OCI-LY7 (cell line): ENCODE data around the gene ATP8B3. TPM values are rescaled to one million over a fixed set of nuclear protein-coding genes. Genes with fewer than 3 reads are reported as not detected.
A peak's percentile ranks its signal among the peaks of the same experiment; 100 is the strongest.

Experiments
- BruUV-seq: library from RNA; stranded (reverse); fragments of 400-500 nt; replicated peaks from 2 replicates; lab custom pipeline; 2021; lab: Mats Ljungman, UMichigan
- CTCF ChIA-PET: fragments of 300-600 bp; sonication (Branson Sonifier 250); formaldehyde crosslinking; loops from one replicate; lab custom pipeline; 2022; ENCODE audit warnings: antibody characterized with exemption; ENCODE audit not compliant: unreplicated experiment; lab: Charles Lee
- POLR2A ChIA-PET: fragments of 300-600 bp; sonication (Branson Sonifier 250); formaldehyde crosslinking; loops from one replicate; lab custom pipeline; 2022; ENCODE audit warnings: antibody characterized with exemption; lab: Charles Lee
- DNase-seq: peaks from one replicate; pipeline ENCODE4 v3.0.0-alpha.2; 2015; ENCODE audit warnings: low spot score
- H2AFZ ChIP-seq: fragments of 200-600 bp; sonication (generic), shearing (Covaris generic); 2 replicates; pipeline ENCODE4 v1.6.1; 2014; ENCODE audit warnings: mild to moderate bottlenecking, antibody characterized with exemption, low read length, moderate library complexity
- H3K27ac ChIP-seq: fragments of 200-600 bp; sonication (generic); 2 replicates; pipeline ENCODE4 v1.5.1; 2014; ENCODE audit warnings: mixed run types, low read depth, mild to moderate bottlenecking, moderate library complexity, low read length, inconsistent platforms; ENCODE audit not compliant: poor library complexity, severe bottlenecking
- H3K36me3 ChIP-seq: fragments of 200-600 bp; sonication (generic); 2 replicates; pipeline ENCODE4 v1.6.1; 2014; ENCODE audit warnings: mild to moderate bottlenecking, antibody characterized with exemption, low read length, moderate library complexity, mixed read lengths; ENCODE audit not compliant: insufficient read depth
- H3K4me1 ChIP-seq: fragments of 200-600 bp; sonication (generic); 2 replicates; pipeline ENCODE4 v1.5.1; 2014; ENCODE audit warnings: mild to moderate bottlenecking, low read length; ENCODE audit not compliant: insufficient read depth, poor library complexity, severe bottlenecking
- H3K4me2 ChIP-seq: fragments of 200-600 bp; sonication (generic); 2 replicates; pipeline ENCODE4 v1.6.1; 2014; ENCODE audit warnings: mild to moderate bottlenecking, low read length
- H3K4me3 ChIP-seq: fragments of 200-600 bp; sonication (generic); 2 replicates; pipeline ENCODE4 v1.5.1; 2014; ENCODE audit warnings: mild to moderate bottlenecking, low read depth, low read length; ENCODE audit not compliant: poor library complexity, severe bottlenecking
- H3K79me2 ChIP-seq: fragments of 200-600 bp; sonication (generic); 2 replicates; pipeline ENCODE4 v1.6.1; 2016; ENCODE audit warnings: low read depth, mild to moderate bottlenecking, low read length, moderate library complexity, mixed read lengths; ENCODE audit not compliant: insufficient read depth
- H3K9me2 ChIP-seq: fragments of 200-600 bp; sonication (generic); 2 replicates; pipeline ENCODE4 v1.6.1; 2016; ENCODE audit warnings: mild to moderate bottlenecking, low read length, mixed read lengths; ENCODE audit not compliant: insufficient read depth
- H3K9me3 ChIP-seq: fragments of 200-600 bp; sonication (generic); 2 replicates; pipeline ENCODE4 v1.6.1; 2014; ENCODE audit warnings: mild to moderate bottlenecking, mixed run types, low read length, mixed read lengths
- H4K20me1 ChIP-seq: fragments of 200-600 bp; sonication (generic); 2 replicates; pipeline ENCODE4 v1.6.1; 2014; ENCODE audit warnings: mild to moderate bottlenecking, antibody characterized with exemption, low read length, moderate library complexity, mixed read lengths; ENCODE audit not compliant: insufficient read depth
- EZH2phosphoT487 ChIP-seq: fragments of 200-600 bp; sonication (generic); IDR thresholded peaks from 2 replicates; pipeline ENCODE4 v1.6.1; 2018; ENCODE audit warnings: low read depth, borderline replicate concordance, mild to moderate bottlenecking, mixed run types, antibody characterized with exemption, low read length, moderate library complexity, mixed read lengths
- intact Hi-C: fragments of 100-400 bp; cut with micrococcal nuclease; formaldehyde crosslinking; loops from one replicate; pipeline ENCODE4 v1.10.0; 2022; ENCODE audit not compliant: unreplicated experiment
- total RNA-seq, 2 experiments: library from RNA; depleted of rRNA in 1 of 2; stranded (reverse); fragments of >200 nt in 1 of 2; shearing (Covaris generic) in 1 of 2; gene quantifications; 2 replicates each; pipeline ENCODE4 v1.2.3, GENCODE V29; 2014 to 2022
- TF ChIP-seq, protein P1 (sequence below): fragments of 200-600 bp; sonication (generic); conservative IDR thresholded peaks from 2 replicates; pipeline ENCODE4 v1.5.1; 2014; ENCODE audit warnings: mild to moderate bottlenecking, antibody characterized with exemption, low read length, moderate library complexity, mixed read lengths

Gene ATP8B3
- total RNA-seq, 2 experiments from 2014 or later, result 5.9 to 19.3 TPM

GRCh38 chr19:1756264-1756663, 55.8 kb downstream of the ATP8B3 start:
- intact Hi-C loops, result no loop called here
- Histone ChIP-seq H3K36me3 (no peaks in the 10 kb centered on the region), H2AFZ (no peak overlapping the region), H3K9me3 (no peaks in the 10 kb centered on the region), H3K9me2 (no peaks in the 10 kb centered on the region), H4K20me1 (no peaks in the 10 kb centered on the region), H3K4me2 (no peak overlapping the region), H3K4me1 (peaks cover 15% of the 10 kb centered on the region), H3K27ac (no peak overlapping the region), H3K4me3 (no peak overlapping the region), H3K79me2 (no peaks in the 10 kb centered on the region)
- no TSS peak for BruUV-seq
- POLR2A ChIA-PET, result interaction anchor here (0.7 kb wide), 1 partner anchor 9 kb away, joined by 4 read pairs; no protein-coding TSS in a partner anchor
- DNase-seq, result peak; percentile 16
- CTCF ChIA-PET, result no interaction called here
- TF ChIP-seq, protein P1, sequence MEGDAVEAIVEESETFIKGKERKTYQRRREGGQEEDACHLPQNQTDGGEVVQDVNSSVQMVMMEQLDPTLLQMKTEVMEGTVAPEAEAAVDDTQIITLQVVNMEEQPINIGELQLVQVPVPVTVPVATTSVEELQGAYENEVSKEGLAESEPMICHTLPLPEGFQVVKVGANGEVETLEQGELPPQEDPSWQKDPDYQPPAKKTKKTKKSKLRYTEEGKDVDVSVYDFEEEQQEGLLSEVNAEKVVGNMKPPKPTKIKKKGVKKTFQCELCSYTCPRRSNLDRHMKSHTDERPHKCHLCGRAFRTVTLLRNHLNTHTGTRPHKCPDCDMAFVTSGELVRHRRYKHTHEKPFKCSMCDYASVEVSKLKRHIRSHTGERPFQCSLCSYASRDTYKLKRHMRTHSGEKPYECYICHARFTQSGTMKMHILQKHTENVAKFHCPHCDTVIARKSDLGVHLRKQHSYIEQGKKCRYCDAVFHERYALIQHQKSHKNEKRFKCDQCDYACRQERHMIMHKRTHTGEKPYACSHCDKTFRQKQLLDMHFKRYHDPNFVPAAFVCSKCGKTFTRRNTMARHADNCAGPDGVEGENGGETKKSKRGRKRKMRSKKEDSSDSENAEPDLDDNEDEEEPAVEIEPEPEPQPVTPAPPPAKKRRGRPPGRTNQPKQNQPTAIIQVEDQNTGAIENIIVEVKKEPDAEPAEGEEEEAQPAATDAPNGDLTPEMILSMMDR, result no peak
- no peak for TF ChIP-seq EZH2phosphoT487

- Histone ChIP-seq H2AFZ (no peak overlapping the region), H3K9me2 (no peaks in the 10 kb centered on the region), H3K9me3 (no peaks in the 10 kb centered on the region), H3K27ac (no peak overlapping the region), H3K4me3 (no peak overlapping the region), H3K4me1 (peaks cover 15% of the 10 kb centered on the region), H3K79me2 (no peaks in the 10 kb centered on the region), H3K4me2 (no peak overlapping the region), H3K36me3 (no peaks in the 10 kb centered on the region), H4K20me1 (no peaks in the 10 kb centered on the region)
- intact Hi-C loops, result no loop called here
- no peak for DNase-seq
- TF ChIP-seq EZH2phosphoT487, result no peak
- TF ChIP-seq, protein P1, result no peak
- POLR2A ChIA-PET, result no interaction called here
- CTCF ChIA-PET, result no interaction called here
- no TSS peak for BruUV-seq
These were observed 56.5 kb downstream of the ATP8B3 start for GRCh38 chr19:1755467-1756171.
